HEK293 (cell line): ENCODE data around the gene RRBP1.

Source experiments
- BCL11B ChIP-seq: fragments of 450-650 bp; formaldehyde crosslinking; IDR thresholded peaks from 2 replicates; pipeline ENCODE4 v1.5.1; 2016; ENCODE audit warnings: low read depth, missing biosample characterization, missing genetic modification characterization
- KLF1 ChIP-seq: fragments of 450-650 bp; formaldehyde crosslinking; IDR thresholded peaks from 2 replicates; pipeline ENCODE4 v1.5.1; 2016; ENCODE audit warnings: missing biosample characterization, missing genetic modification characterization
- KLF8 ChIP-seq: fragments of 450-650 bp; formaldehyde crosslinking; IDR thresholded peaks from 2 replicates; pipeline ENCODE4 v1.5.1; 2016; ENCODE audit warnings: missing biosample characterization, missing genetic modification characterization
- MZF1 ChIP-seq: fragments of 450-650 bp; formaldehyde crosslinking; IDR thresholded peaks from 2 replicates; pipeline ENCODE4 v1.5.1; 2017; ENCODE audit warnings: missing biosample characterization, missing genetic modification characterization, borderline replicate concordance
- SETDB1 ChIP-seq: IDR thresholded peaks from one replicate; pipeline ENCODE4 v1.6.1; 2017; ENCODE audit warnings: mild to moderate bottlenecking, low read length, moderate library complexity, mixed read lengths; ENCODE audit not compliant: insufficient read length
- ZFHX2 ChIP-seq: fragments of 450-650 bp; formaldehyde crosslinking; conservative IDR thresholded peaks from 2 replicates; pipeline ENCODE4 v1.5.1; 2016; ENCODE audit warnings: missing biosample characterization, missing genetic modification characterization
- ZNF155 ChIP-seq: fragments of 450-650 bp; formaldehyde crosslinking; IDR thresholded peaks from 2 replicates; pipeline ENCODE4 v1.5.1; 2016; ENCODE audit warnings: missing biosample characterization, missing genetic modification characterization
- ZNF266 ChIP-seq: fragments of 450-650 bp; formaldehyde crosslinking; IDR thresholded peaks from 2 replicates; pipeline ENCODE4 v1.5.1; 2016; ENCODE audit warnings: missing biosample characterization, missing genetic modification characterization, low read depth
- ZNF354C ChIP-seq: fragments of 450-650 bp; formaldehyde crosslinking; IDR thresholded peaks from 2 replicates; pipeline ENCODE4 v1.5.1; 2016; ENCODE audit warnings: missing biosample characterization, missing genetic modification characterization, low read depth, borderline replicate concordance
- ZNF404 ChIP-seq: fragments of 450-650 bp; formaldehyde crosslinking; IDR thresholded peaks from 2 replicates; pipeline ENCODE4 v1.5.1; 2017; ENCODE audit warnings: missing biosample characterization, missing genetic modification characterization
- ZNF501 ChIP-seq: fragments of 450-650 bp; formaldehyde crosslinking; IDR thresholded peaks from 2 replicates; pipeline ENCODE4 v1.5.1; 2016; ENCODE audit warnings: missing biosample characterization, missing genetic modification characterization
- ZNF518A ChIP-seq: fragments of 450-650 bp; formaldehyde crosslinking; conservative IDR thresholded peaks from 2 replicates; pipeline ENCODE4 v1.5.1; 2016; ENCODE audit warnings: low read depth, missing biosample characterization, missing genetic modification characterization
- ZNF704 ChIP-seq: fragments of 450-650 bp; formaldehyde crosslinking; IDR thresholded peaks from 2 replicates; pipeline ENCODE4 v1.5.1; 2016; ENCODE audit warnings: missing biosample characterization, missing genetic modification characterization
- ZNF792 ChIP-seq: fragments of 450-650 bp; formaldehyde crosslinking; IDR thresholded peaks from 2 replicates; pipeline ENCODE4 v1.5.1; 2016; ENCODE audit warnings: missing biosample characterization, missing genetic modification characterization
- TF ChIP-seq, protein P1 (sequence below): fragments of 450-650 bp; formaldehyde crosslinking; IDR thresholded peaks from 2 replicates; pipeline ENCODE4 v1.5.1; 2016; ENCODE audit warnings: missing biosample characterization, missing genetic modification characterization
- TF ChIP-seq, protein P2 (sequence below): fragments of 450-650 bp; formaldehyde crosslinking; IDR thresholded peaks from 2 replicates; pipeline ENCODE4 v1.5.1; 2017; ENCODE audit warnings: missing biosample characterization, missing genetic modification characterization
- TF ChIP-seq, protein P3 (sequence below): fragments of 450-650 bp; formaldehyde crosslinking; IDR thresholded peaks from 2 replicates; pipeline ENCODE4 v1.5.1; 2016; ENCODE audit warnings: missing biosample characterization, missing genetic modification characterization
- TF ChIP-seq, protein P4 (sequence below): fragments of 450-650 bp; formaldehyde crosslinking; IDR thresholded peaks from 2 replicates; pipeline ENCODE4 v1.5.1; 2016; ENCODE audit warnings: missing biosample characterization, missing genetic modification characterization
- TF ChIP-seq, protein P5 (sequence below): fragments of 450-650 bp; formaldehyde crosslinking; IDR thresholded peaks from 2 replicates; pipeline ENCODE4 v1.5.1; 2016; ENCODE audit warnings: missing biosample characterization, missing genetic modification characterization
- TF ChIP-seq, protein P6 (sequence below): fragments of 450-650 bp; formaldehyde crosslinking; IDR thresholded peaks from 2 replicates; pipeline ENCODE4 v1.5.1; 2016; ENCODE audit warnings: missing biosample characterization, missing genetic modification characterization

The RRBP1 gene

DNA sequence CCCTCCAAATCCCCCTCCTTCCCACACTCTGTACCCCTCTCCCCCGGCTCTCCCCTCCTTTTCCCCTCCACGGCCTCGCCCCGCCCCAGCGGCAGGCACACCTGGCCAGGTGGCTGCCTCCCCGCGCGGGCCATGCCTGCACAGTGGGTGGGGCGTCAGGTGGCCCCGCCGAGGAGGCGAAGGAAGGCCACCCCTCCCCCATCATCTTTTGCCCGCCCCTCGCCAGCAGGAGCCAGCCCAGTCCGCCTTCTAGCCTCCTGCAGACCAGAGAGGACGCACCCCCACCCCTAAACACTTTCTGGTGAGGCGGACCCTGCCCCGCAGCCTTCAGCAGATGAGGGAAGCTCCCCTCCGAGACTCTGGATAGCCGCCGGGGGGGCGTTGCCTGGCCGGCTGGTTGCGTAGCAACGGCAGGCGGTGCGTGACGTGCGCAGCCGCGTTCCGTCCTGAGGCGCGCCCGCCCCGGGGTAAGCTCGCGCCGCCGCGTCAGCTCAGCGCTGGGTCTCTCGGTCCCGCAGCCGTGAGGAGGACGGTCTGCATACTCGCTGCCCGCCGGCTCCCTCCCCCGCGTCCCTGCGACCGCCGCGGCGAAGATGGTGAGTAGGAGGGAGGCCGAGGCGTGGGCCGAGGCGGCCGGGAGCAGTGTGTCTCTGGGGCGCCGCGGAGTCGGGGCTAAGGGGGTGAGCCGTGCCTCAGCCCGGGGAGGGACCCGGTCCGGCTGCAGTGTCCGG lies 112.3 kb downstream of the RRBP1 start, which contains the start of gene DSTN (continued):
- TF ChIP-seq KLF1 (peak; percentile 73), ZNF155 (tag by site-specific recombination) (no peak), ZNF404 (tag by site-specific recombination) (no peak), ZFHX2 (tag by site-specific recombination) (peak; percentile 92), KLF8 (peak; percentile 73), SETDB1 (no peak), ZNF792 (tag by site-specific recombination) (no peak), ZNF354C (tag by site-specific recombination) (no peak), ZNF501 (tag by site-specific recombination) (no peak), ZNF704 (no peak), ZNF518A (tag by site-specific recombination) (no peak), BCL11B (tag by site-specific recombination) (no peak), MZF1 (tag by site-specific recombination) (no peak), ZNF266 (no peak)
- TF ChIP-seq, protein P1, sequence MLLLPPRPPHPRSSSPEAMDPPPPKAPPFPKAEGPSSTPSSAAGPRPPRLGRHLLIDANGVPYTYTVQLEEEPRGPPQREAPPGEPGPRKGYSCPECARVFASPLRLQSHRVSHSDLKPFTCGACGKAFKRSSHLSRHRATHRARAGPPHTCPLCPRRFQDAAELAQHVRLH, result no peak
- TF ChIP-seq, protein P2, sequence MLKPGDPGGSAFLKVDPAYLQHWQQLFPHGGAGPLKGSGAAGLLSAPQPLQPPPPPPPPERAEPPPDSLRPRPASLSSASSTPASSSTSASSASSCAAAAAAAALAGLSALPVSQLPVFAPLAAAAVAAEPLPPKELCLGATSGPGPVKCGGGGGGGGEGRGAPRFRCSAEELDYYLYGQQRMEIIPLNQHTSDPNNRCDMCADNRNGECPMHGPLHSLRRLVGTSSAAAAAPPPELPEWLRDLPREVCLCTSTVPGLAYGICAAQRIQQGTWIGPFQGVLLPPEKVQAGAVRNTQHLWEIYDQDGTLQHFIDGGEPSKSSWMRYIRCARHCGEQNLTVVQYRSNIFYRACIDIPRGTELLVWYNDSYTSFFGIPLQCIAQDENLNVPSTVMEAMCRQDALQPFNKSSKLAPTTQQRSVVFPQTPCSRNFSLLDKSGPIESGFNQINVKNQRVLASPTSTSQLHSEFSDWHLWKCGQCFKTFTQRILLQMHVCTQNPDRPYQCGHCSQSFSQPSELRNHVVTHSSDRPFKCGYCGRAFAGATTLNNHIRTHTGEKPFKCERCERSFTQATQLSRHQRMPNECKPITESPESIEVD (tag by site-specific recombination), result no peak
- TF ChIP-seq, protein P3, sequence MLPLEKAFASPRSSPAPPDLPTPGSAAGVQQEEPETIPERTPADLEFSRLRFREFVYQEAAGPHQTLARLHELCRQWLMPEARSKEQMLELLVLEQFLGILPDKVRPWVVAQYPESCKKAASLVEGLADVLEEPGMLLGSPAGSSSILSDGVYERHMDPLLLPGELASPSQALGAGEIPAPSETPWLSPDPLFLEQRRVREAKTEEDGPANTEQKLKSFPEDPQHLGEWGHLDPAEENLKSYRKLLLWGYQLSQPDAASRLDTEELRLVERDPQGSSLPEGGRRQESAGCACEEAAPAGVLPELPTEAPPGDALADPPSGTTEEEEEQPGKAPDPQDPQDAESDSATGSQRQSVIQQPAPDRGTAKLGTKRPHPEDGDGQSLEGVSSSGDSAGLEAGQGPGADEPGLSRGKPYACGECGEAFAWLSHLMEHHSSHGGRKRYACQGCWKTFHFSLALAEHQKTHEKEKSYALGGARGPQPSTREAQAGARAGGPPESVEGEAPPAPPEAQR (tag by site-specific recombination), result no peak
- TF ChIP-seq, protein P4, sequence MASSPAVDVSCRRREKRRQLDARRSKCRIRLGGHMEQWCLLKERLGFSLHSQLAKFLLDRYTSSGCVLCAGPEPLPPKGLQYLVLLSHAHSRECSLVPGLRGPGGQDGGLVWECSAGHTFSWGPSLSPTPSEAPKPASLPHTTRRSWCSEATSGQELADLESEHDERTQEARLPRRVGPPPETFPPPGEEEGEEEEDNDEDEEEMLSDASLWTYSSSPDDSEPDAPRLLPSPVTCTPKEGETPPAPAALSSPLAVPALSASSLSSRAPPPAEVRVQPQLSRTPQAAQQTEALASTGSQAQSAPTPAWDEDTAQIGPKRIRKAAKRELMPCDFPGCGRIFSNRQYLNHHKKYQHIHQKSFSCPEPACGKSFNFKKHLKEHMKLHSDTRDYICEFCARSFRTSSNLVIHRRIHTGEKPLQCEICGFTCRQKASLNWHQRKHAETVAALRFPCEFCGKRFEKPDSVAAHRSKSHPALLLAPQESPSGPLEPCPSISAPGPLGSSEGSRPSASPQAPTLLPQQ, result no peak; the same call in 1 of the 2 replicates
- TF ChIP-seq, protein P5, sequence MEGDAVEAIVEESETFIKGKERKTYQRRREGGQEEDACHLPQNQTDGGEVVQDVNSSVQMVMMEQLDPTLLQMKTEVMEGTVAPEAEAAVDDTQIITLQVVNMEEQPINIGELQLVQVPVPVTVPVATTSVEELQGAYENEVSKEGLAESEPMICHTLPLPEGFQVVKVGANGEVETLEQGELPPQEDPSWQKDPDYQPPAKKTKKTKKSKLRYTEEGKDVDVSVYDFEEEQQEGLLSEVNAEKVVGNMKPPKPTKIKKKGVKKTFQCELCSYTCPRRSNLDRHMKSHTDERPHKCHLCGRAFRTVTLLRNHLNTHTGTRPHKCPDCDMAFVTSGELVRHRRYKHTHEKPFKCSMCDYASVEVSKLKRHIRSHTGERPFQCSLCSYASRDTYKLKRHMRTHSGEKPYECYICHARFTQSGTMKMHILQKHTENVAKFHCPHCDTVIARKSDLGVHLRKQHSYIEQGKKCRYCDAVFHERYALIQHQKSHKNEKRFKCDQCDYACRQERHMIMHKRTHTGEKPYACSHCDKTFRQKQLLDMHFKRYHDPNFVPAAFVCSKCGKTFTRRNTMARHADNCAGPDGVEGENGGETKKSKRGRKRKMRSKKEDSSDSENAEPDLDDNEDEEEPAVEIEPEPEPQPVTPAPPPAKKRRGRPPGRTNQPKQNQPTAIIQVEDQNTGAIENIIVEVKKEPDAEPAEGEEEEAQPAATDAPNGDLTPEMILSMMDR (tag by site-specific recombination), result no peak
- TF ChIP-seq, protein P6, sequence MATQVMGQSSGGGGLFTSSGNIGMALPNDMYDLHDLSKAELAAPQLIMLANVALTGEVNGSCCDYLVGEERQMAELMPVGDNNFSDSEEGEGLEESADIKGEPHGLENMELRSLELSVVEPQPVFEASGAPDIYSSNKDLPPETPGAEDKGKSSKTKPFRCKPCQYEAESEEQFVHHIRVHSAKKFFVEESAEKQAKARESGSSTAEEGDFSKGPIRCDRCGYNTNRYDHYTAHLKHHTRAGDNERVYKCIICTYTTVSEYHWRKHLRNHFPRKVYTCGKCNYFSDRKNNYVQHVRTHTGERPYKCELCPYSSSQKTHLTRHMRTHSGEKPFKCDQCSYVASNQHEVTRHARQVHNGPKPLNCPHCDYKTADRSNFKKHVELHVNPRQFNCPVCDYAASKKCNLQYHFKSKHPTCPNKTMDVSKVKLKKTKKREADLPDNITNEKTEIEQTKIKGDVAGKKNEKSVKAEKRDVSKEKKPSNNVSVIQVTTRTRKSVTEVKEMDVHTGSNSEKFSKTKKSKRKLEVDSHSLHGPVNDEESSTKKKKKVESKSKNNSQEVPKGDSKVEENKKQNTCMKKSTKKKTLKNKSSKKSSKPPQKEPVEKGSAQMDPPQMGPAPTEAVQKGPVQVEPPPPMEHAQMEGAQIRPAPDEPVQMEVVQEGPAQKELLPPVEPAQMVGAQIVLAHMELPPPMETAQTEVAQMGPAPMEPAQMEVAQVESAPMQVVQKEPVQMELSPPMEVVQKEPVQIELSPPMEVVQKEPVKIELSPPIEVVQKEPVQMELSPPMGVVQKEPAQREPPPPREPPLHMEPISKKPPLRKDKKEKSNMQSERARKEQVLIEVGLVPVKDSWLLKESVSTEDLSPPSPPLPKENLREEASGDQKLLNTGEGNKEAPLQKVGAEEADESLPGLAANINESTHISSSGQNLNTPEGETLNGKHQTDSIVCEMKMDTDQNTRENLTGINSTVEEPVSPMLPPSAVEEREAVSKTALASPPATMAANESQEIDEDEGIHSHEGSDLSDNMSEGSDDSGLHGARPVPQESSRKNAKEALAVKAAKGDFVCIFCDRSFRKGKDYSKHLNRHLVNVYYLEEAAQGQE (tag by site-specific recombination), result no peak
